Measurements from ENCODE around the gene EFL1. TPM values are rescaled to one million over a fixed set of nuclear protein-coding genes. Genes with fewer than 3 reads are reported as not detected.
"Not testable (repeated sequence)": the region's sequence is repeated elsewhere in the genome, so short reads cannot be mapped to it uniquely, and the experiment has no call there.

Gene EFL1
- total and polyA plus RNA-seq, 2 donors (not counting 3 experiments of a cell fraction or from before 2014, with no cell fraction given): 6.6 to 21.9 TPM

GRCh38 chr15:82239685-82240391, 22.7 kb downstream of the EFL1 start:
- DNase-seq (ENCODE audit: low read depth, low spot score): no peak
- Histone ChIP-seq H3K9me3 (replicated peaks; ENCODE audit: control insufficient read depth, insufficient read depth, low read length) (no peaks in the 10 kb centered on the region), H4K20me1 (replicated peaks; ENCODE audit: control insufficient read depth, extremely low read depth, insufficient read depth, low read length) (no peaks in the 10 kb centered on the region), H3K27me3 (ENCODE audit: control insufficient read depth in 2 of 2, insufficient read depth in 2 of 2, low read length in 2 of 2) (no peaks in the 10 kb centered on the region), H3K79me2 (ENCODE audit: control insufficient read depth, insufficient read depth, low read length) (no peaks in the 10 kb centered on the region), H3K4me3 (replicated peaks in 1 of 3; ENCODE audit: insufficient read depth in 1 of 3, low read depth in 1 of 3, low read length in 3 of 3) (no peak overlapping the region), H3K36me3 (ENCODE audit: control insufficient read depth in 2 of 2, extremely low read depth in 1 of 2, insufficient read depth in 2 of 2, low read length in 2 of 2) (peaks cover 0 to 3% of the 10 kb centered on the region in 2 experiments), H3K9ac (replicated peaks; ENCODE audit: extremely low read depth, insufficient read depth, low read length) (no peak overlapping the region), H3K4me2 (ENCODE audit: insufficient read depth, low read length) (no peak overlapping the region), H3K9me1 (replicated peaks; ENCODE audit: control insufficient read depth, extremely low read depth, insufficient read depth, low read length) (no peaks in the 10 kb centered on the region), H3K27ac (ENCODE audit: insufficient read depth, low read depth, low read length) (no peak overlapping the region), H2AFZ (ENCODE audit: low read depth, low read length) (no peak overlapping the region), H3K4me1 (ENCODE audit: control insufficient read depth, extremely low read depth, insufficient read depth, low read length) (no peaks in the 10 kb centered on the region)
- TF ChIP-seq GATA2 (IDR thresholded peaks at IDR 0.05; ENCODE audit: insufficient read depth, insufficient read length, low read depth, low read length): no peak
- ChIA-PET CTCF (no interaction called here), POLR2A (no interaction called here)
- intact Hi-C loops (cut with micrococcal nuclease) (no loop called here), dilution Hi-C loops (cut with MboI; ENCODE audit: extremely low pct_ligation_motif_present, low sequenced_read_pairs) (no loop called here)
- no TSS peak for BruUV-seq (replicated peaks)
- FAIRE-seq: no peak

DNA sequence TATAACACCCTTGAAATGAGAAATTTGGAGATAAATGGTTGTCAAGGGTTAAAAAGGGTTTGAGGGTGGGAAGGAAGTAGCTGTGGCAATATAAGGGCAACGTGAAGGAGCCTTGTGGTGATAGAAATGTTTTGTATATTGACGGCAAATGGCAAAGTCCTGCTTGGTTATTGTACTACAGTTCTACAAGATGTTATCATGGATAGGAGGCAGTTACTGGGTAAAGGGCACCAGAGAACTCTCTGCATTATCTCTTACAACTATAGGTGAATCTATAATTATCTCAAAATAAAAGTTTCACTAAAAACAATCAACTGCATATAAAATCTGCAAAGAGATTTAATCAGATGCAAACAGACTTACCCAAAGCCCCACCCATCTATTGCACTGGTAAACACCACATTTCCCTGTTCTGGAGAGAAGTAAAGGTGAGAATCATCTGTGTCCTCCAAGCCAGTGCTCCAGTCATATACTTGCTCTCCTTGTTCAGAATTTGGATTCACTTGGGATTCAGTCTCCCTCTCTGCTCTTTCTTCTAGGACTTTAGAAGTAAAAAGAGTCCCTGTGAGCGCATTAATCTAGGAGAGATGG, 24.5 kb downstream of the EFL1 start:
- H3K79me2 ChIP-seq (ENCODE audit: control insufficient read depth, insufficient read depth, low read length); H3K9ac ChIP-seq (replicated peaks; ENCODE audit: extremely low read depth, insufficient read depth, low read length); H3K27me3 ChIP-seq (ENCODE audit: control insufficient read depth in 2 of 2, insufficient read depth in 2 of 2, low read length in 2 of 2); H3K9me3 ChIP-seq (replicated peaks; ENCODE audit: control insufficient read depth, insufficient read depth, low read length); CTCF ChIA-PET; H4K20me1 ChIP-seq (replicated peaks; ENCODE audit: control insufficient read depth, extremely low read depth, insufficient read depth, low read length); dilution Hi-C loops (cut with MboI; ENCODE audit: extremely low pct_ligation_motif_present, low sequenced_read_pairs); H2AFZ ChIP-seq (ENCODE audit: low read depth, low read length); H3K4me2 ChIP-seq (ENCODE audit: insufficient read depth, low read length); H3K4me3 ChIP-seq (replicated peaks in 1 of 3; ENCODE audit: insufficient read depth in 1 of 3, low read depth in 1 of 3, low read length in 3 of 3); BruUV-seq (replicated peaks); H3K9me1 ChIP-seq (replicated peaks; ENCODE audit: control insufficient read depth, extremely low read depth, insufficient read depth, low read length); H3K4me1 ChIP-seq (ENCODE audit: control insufficient read depth, extremely low read depth, insufficient read depth, low read length); H3K27ac ChIP-seq (ENCODE audit: insufficient read depth, low read depth, low read length); DNase-seq (ENCODE audit: low read depth, low spot score); H3K36me3 ChIP-seq (ENCODE audit: control insufficient read depth in 2 of 2, extremely low read depth in 1 of 2, insufficient read depth in 2 of 2, low read length in 2 of 2); FAIRE-seq; intact Hi-C loops (cut with micrococcal nuclease); POLR2A ChIA-PET: not testable (repeated sequence)

Measured in endothelial cell of umbilical vein (primary cell).